ENCODE results near the gene ELL. TPM values are rescaled to one million over a fixed set of nuclear protein-coding genes. Genes with fewer than 3 reads are reported as not detected.
"Not testable (repeated sequence)": the region's sequence is repeated elsewhere in the genome, so short reads cannot be mapped to it uniquely, and the experiment has no call there.

ELL gene
- total RNA-seq, 1 experiment from 2014 or later, result 4.9 TPM

- not testable (repeated sequence) for DNase-seq (ENCODE audit: low spot score)
These were observed 119.2 kb downstream of the ELL start for GRCh38 chr19:18402455-18403248.

- peak; percentile 72 for DNase-seq (ENCODE audit: low spot score)
These were observed 120.2 kb downstream of the ELL start for GRCh38 chr19:18401580-18402112.

- peak; percentile 89 for DNase-seq (ENCODE audit: low spot score)
These were observed 122.9 kb downstream of the ELL start for GRCh38 chr19:18399008-18399407.

GRCh38 chr19:18397242-18398202 is 124.3 kb downstream of the ELL start, which contains the start of gene LRRC25:
LRRC25 (minus strand) TSS chr19:18397622; CDS start chr19:18396963, 659 bp downstream.
- no peak for DNase-seq (ENCODE audit: low spot score)

- DNase-seq (ENCODE audit: low spot score), result no peak
These were observed 125.2 kb downstream of the ELL start for GRCh38 chr19:18396471-18397241.

- no peak for DNase-seq (ENCODE audit: low spot score)
These were observed 128.0 kb downstream of the ELL start for GRCh38 chr19:18393836-18394235.

- DNase-seq (ENCODE audit: low spot score), result no peak
These were observed 128.9 kb downstream of the ELL start for GRCh38 chr19:18392926-18393325.

Other genes with a start within 250 kb of the ELL start
- gene IQCN, start 247.6 kb downstream of the ELL start, total RNA-seq (2014; rRNA removed; shearing (Covaris generic)), result 0.62 and 1.0 TPM in 2 replicates
- gene JUND, start 240.4 kb downstream of the ELL start, total RNA-seq (2014; rRNA removed; shearing (Covaris generic)), result 29.1 and 86.4 TPM in 2 replicates
- gene LSM4, start 199.0 kb downstream of the ELL start, total RNA-seq (2014; rRNA removed; shearing (Covaris generic)), result 349 and 397 TPM in 2 replicates
- gene PGPEP1, start 181.5 kb downstream of the ELL start, total RNA-seq (2014; rRNA removed; shearing (Covaris generic)), result 2.9 and 12.1 TPM in 2 replicates
- 376 and 378 TPM in 2 replicates for gene GDF15, start 135.9 kb downstream of the ELL start, total RNA-seq (2014; rRNA removed; shearing (Covaris generic))
- 0.06 and 0.35 TPM in 2 replicates for gene LRRC25, start 124.4 kb downstream of the ELL start, total RNA-seq (2014; rRNA removed; shearing (Covaris generic))
- 44.6 and 60.9 TPM in 2 replicates for gene SSBP4, start 102.7 kb downstream of the ELL start, total RNA-seq (2014; rRNA removed; shearing (Covaris generic))
- 0.33 and 0.45 TPM in 2 replicates for gene ISYNA1, start 83.9 kb downstream of the ELL start, total RNA-seq (2014; rRNA removed; shearing (Covaris generic))
- 145 and 185 TPM in 2 replicates for gene FKBP8, start 21.5 kb upstream of the ELL start, total RNA-seq (2014; rRNA removed; shearing (Covaris generic))
- gene KXD1, start 35.8 kb upstream of the ELL start, total RNA-seq (2014; rRNA removed; shearing (Covaris generic)), result 139 and 150 TPM in 2 replicates
- gene UBA52, start 49.8 kb upstream of the ELL start, total RNA-seq (2014; rRNA removed; shearing (Covaris generic)), result 2,104 and 2,108 TPM in 2 replicates
- gene REX1BD, start 66.7 kb upstream of the ELL start, total RNA-seq (2014; rRNA removed; shearing (Covaris generic)), result 107 and 159 TPM in 2 replicates
- 19.4 and 35.4 TPM in 2 replicates for gene CRLF1, start 84.7 kb upstream of the ELL start, total RNA-seq (2014; rRNA removed; shearing (Covaris generic))
- 1.2 and 3.2 TPM in 2 replicates for gene TMEM59L, start 90.8 kb upstream of the ELL start, total RNA-seq (2014; rRNA removed; shearing (Covaris generic))
- 2.3 and 5.7 TPM in 2 replicates for gene KLHL26, start 115.0 kb upstream of the ELL start, total RNA-seq (2014; rRNA removed; shearing (Covaris generic))
- 2.3 and 2.6 TPM in 2 replicates for gene CRTC1, start 161.6 kb upstream of the ELL start, total RNA-seq (2014; rRNA removed; shearing (Covaris generic))